Glutamatergic neuron (in vitro differentiated cells): ENCODE measurements around the gene GPR17. TPM values are rescaled to one million over a fixed set of nuclear protein-coding genes. Genes with fewer than 3 reads are reported as not detected.

Experiments used
- DNase-seq: peaks from one replicate; pipeline ENCODE4 v3.0.0; 2022
- H3K27ac Mint-ChIP-seq: one replicate; pipeline ENCODE4 v1.8.0; 2020; ENCODE audit warnings: mild to moderate bottlenecking, mixed read lengths, inconsistent platforms; ENCODE audit not compliant: unreplicated experiment
- H3K27me3 Mint-ChIP-seq: one replicate; pipeline ENCODE4 v1.8.0; 2020; ENCODE audit warnings: mild to moderate bottlenecking, moderate library complexity, mixed read lengths, inconsistent platforms; ENCODE audit not compliant: unreplicated experiment
- H3K36me3 Mint-ChIP-seq: one replicate; pipeline ENCODE4 v1.8.0; 2020; ENCODE audit warnings: mild to moderate bottlenecking, mixed read lengths, inconsistent platforms; ENCODE audit not compliant: unreplicated experiment
- H3K4me1 Mint-ChIP-seq: one replicate; pipeline ENCODE4 v1.8.0; 2020; ENCODE audit warnings: mild to moderate bottlenecking, low read depth, mixed read lengths, inconsistent platforms; ENCODE audit not compliant: unreplicated experiment
- H3K4me3 Mint-ChIP-seq: one replicate; pipeline ENCODE4 v1.8.0; 2020; ENCODE audit warnings: mild to moderate bottlenecking, mixed read lengths, inconsistent platforms; ENCODE audit not compliant: unreplicated experiment
- H3K9me3 Mint-ChIP-seq: one replicate; pipeline ENCODE4 v1.8.0; 2020; ENCODE audit warnings: mild to moderate bottlenecking, moderate library complexity, mixed read lengths, inconsistent platforms; ENCODE audit not compliant: unreplicated experiment
- total RNA-seq: library from RNA; stranded (reverse); fragmentation: NEBNext Ultra II Directional; extraction: Animal tissue kit (Norgen Biotek cat#: 25700); gene quantifications from one replicate; pipeline ENCODE4 v1.2.1, GENCODE V29; 2021; ENCODE audit not compliant: unreplicated experiment
- TF ChIP-seq, protein P1 (sequence below): fragments of 200-600 bp; sonication (generic); IDR thresholded peaks from one replicate; pipeline ENCODE4 v1.5.0; 2021; ENCODE audit not compliant: partially characterized antibody, unreplicated experiment

Gene GPR17
- total RNA-seq, 1 donor from 2014 or later = not detected

DNA sequence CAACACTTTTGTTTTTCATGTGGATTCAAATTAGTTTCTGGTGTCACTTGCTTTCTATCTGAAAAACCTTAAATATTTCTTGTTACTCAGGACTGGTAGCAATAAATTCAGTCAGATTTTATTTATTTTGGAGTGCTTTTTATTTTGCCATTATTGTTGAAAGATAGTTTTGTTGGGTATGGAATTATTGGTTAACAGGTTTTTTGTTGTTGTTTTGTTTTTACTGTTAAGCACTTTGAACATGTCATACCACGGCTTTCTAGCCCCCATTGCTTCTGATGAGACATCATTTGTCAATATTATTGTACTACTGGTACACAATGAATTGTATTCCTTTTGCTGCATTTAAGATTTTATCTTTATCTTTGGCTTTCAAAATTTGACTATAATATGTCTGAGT lies 42.5 kb downstream of the GPR17 start:
- peaks cover 6% of the 10 kb centered on the region for H3K27me3 Mint-ChIP-seq
- no peak for DNase-seq
- H3K9me3 Mint-ChIP-seq = peaks cover 12% of the 10 kb centered on the region
- no peak overlapping the region for H3K4me3 Mint-ChIP-seq
- H3K27ac Mint-ChIP-seq = no peak overlapping the region
- peaks cover 17% of the 10 kb centered on the region for H3K36me3 Mint-ChIP-seq
- TF ChIP-seq, protein P1, sequence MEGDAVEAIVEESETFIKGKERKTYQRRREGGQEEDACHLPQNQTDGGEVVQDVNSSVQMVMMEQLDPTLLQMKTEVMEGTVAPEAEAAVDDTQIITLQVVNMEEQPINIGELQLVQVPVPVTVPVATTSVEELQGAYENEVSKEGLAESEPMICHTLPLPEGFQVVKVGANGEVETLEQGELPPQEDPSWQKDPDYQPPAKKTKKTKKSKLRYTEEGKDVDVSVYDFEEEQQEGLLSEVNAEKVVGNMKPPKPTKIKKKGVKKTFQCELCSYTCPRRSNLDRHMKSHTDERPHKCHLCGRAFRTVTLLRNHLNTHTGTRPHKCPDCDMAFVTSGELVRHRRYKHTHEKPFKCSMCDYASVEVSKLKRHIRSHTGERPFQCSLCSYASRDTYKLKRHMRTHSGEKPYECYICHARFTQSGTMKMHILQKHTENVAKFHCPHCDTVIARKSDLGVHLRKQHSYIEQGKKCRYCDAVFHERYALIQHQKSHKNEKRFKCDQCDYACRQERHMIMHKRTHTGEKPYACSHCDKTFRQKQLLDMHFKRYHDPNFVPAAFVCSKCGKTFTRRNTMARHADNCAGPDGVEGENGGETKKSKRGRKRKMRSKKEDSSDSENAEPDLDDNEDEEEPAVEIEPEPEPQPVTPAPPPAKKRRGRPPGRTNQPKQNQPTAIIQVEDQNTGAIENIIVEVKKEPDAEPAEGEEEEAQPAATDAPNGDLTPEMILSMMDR = no peak
- peaks cover 3% of the 10 kb centered on the region for H3K4me1 Mint-ChIP-seq

DNA sequence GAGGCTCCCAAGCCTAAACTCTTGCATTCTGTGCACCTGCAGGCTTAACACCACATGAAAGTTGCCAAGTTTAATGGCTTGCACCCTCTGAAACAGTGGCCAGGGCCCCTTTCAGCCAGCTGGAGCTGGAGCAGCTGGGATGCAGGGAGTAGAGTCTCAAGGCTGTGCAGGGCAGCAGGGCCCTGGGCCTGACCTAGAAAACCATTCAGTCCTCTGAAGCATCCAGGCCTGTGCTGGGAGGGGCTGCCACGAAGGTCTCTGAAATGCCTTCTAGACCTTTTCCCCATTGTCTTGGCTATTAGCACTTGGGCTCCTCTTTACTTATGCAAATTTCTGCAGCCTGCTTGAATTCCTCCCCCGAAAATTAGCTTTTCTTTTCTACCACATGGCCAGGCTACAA lies 44.7 kb downstream of the GPR17 start:
- no peak for DNase-seq
- Mint-ChIP-seq H3K27ac (no peak overlapping the region), H3K36me3 (peaks cover 17% of the 10 kb centered on the region), H3K27me3 (no peaks in the 10 kb centered on the region), H3K9me3 (peaks cover 12% of the 10 kb centered on the region), H3K4me1 (no peaks in the 10 kb centered on the region), H3K4me3 (no peak overlapping the region)
- TF ChIP-seq, protein P1 = no peak

- H3K27me3 Mint-ChIP-seq = peaks cover 2% of the 10 kb centered on the region
- H3K4me1 Mint-ChIP-seq = no peaks in the 10 kb centered on the region
- H3K4me3 Mint-ChIP-seq = no peak overlapping the region
- H3K27ac Mint-ChIP-seq = no peak overlapping the region
- TF ChIP-seq, protein P1 = no peak
- H3K36me3 Mint-ChIP-seq = peaks cover 11% of the 10 kb centered on the region
- DNase-seq = no peak
- H3K9me3 Mint-ChIP-seq = peaks cover 9% of the 10 kb centered on the region
Observed at GRCh38 chr2:127694986-127695385, 49.0 kb downstream of the GPR17 start.

DNA sequence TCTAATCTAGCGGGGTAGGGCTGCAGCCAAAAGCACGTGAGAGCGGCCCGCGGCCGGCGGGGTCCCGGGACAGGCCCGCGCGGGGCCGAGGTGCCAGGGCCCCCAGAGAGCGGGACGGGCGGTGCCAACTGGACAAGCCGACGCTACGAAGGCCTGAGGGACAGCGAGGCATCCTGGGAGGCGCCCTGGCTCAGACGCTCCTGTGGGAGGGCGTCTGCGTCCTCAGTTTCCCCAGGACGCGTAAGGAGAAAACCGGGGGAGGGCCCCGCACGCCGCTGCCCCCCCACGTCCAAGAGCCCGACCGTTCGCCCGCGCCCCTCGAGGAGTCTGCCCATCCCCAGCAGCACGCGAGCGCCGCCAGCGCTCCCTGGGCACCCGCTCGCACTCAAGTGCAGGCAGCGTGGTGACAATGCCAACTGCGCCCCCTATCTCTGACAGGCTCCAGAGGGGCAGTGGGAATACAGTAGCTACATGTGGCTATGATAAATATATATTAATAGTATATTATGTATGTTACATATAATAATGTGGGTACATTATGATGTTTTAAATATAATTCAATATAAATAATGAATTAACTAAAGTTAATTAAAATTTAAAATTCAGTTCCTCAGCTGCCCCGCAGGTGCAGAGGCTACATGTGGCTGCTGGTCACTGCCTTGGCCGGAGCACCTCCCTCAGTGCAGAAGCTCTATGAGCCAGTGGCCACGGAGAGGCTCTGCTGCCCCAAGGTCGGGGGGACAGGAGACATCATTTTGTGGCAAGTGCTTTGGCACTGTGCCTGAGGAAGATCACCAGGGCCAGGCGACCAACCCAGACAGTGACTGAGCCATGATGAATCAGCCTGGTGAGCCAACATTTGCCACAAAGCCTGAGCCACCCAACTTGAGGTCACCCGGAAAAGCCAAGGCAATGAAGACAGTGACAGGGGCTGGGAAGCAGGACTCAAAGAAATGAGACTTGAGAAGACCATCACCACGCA lies 49.8 kb downstream of the GPR17 start:
- TF ChIP-seq, protein P1 = no peak
- H3K4me1 Mint-ChIP-seq = peaks cover 7% of the 10 kb centered on the region
- H3K36me3 Mint-ChIP-seq = peaks cover 8% of the 10 kb centered on the region
- peak; percentile 54 for DNase-seq
- H3K9me3 Mint-ChIP-seq = peaks cover 15% of the 10 kb centered on the region
- no peak overlapping the region for H3K27ac Mint-ChIP-seq
- no peak overlapping the region for H3K4me3 Mint-ChIP-seq
- peaks cover 6% of the 10 kb centered on the region for H3K27me3 Mint-ChIP-seq
